ENCODE data around the gene SYTL4. TPM values are rescaled to one million over a fixed set of nuclear protein-coding genes. Genes with fewer than 3 reads are reported as not detected.

The SYTL4 gene
- total RNA-seq, 4 donors from 2014 or later = 2.5 to 4.0 (median 3.1) TPM

DNA sequence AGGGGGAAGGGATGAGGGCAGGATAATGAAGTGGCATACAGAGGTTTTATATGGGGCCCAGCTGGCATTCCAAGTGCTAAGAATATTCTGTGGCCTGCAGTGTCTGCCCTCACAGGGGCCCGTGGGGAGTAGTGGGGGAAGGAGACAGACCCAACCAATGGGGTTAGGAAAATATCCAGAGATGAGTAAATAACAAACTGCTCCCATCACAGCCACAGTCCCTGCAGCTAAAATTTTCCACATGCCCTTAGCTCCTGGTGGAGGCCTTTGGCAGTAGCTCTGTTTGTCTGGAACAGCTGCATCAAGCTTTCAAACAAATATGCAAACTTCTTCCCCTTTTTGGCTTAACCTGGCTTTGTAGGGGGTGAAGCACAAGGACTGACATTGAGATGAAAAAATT lies 84.8 kb downstream of the SYTL4 start:
- peaks cover 0 to 5% (median 0%) of the 10 kb centered on the region in 3 donors for H3K27me3 ChIP-seq
- no peaks in the 10 kb centered on the region for H3K36me3 ChIP-seq
- H3K27ac ChIP-seq = peak overlapping the region; percentile 20 to 75 (median 38)
- H3K4me3 ChIP-seq = no peak overlapping the region
- peaks cover 0 to 6% of the 10 kb centered on the region in 2 donors for H3K4me1 ChIP-seq
- no peaks in the 10 kb centered on the region for H3K9me3 ChIP-seq
- TF ChIP-seq POLR2A (IDR thresholded peaks at IDR 0.05) = no peak
- TF ChIP-seq, protein P1, sequence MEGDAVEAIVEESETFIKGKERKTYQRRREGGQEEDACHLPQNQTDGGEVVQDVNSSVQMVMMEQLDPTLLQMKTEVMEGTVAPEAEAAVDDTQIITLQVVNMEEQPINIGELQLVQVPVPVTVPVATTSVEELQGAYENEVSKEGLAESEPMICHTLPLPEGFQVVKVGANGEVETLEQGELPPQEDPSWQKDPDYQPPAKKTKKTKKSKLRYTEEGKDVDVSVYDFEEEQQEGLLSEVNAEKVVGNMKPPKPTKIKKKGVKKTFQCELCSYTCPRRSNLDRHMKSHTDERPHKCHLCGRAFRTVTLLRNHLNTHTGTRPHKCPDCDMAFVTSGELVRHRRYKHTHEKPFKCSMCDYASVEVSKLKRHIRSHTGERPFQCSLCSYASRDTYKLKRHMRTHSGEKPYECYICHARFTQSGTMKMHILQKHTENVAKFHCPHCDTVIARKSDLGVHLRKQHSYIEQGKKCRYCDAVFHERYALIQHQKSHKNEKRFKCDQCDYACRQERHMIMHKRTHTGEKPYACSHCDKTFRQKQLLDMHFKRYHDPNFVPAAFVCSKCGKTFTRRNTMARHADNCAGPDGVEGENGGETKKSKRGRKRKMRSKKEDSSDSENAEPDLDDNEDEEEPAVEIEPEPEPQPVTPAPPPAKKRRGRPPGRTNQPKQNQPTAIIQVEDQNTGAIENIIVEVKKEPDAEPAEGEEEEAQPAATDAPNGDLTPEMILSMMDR (IDR thresholded peaks at IDR 0.05 in 4 of 5, conservative IDR thresholded peaks at IDR 0.05 in 1 of 5) = no peak
- in situ Hi-C loops (cut with MboI; ENCODE audit: low sequenced_read_pairs in 4 of 4) (no loop called here), intact Hi-C loops (cut with DNase I; ENCODE audit: low total_unique reads) (no loop called here)
- ATAC-seq (no peak), DNase-seq (peak in 1 of 2 donors; percentile 21)

DNA sequence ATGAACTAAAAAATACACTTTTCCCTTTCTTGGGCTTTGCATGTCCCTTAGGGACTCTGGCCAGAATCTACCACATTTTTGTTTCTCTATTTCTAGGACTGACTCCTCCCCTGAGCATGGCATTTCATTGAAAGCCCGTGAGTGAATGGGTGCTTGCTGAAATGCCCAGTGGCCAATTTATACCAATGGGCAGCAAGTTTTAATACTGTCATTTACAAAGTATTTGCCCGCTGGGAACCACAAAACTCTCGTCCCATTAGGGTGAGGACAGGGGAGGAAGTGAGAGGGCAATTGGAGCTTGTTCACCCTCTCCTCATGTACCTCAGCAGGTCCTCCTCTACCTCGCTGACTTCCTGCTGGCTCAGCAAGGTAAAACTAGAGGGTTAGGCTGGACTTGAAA lies 86.8 kb downstream of the SYTL4 start:
- Histone ChIP-seq H3K36me3 (no peaks in the 10 kb centered on the region), H3K27me3 (peaks cover 0 to 5% (median 0%) of the 10 kb centered on the region in 3 donors), H3K27ac (peak overlapping the region; percentile 25 to 75 (median 50)), H3K4me3 (peak overlapping the region in 1 of 4 donors; percentile 25), H3K4me1 (no peaks in the 10 kb centered on the region), H3K9me3 (no peaks in the 10 kb centered on the region)
- intact Hi-C loops (cut with DNase I; ENCODE audit: low total_unique reads) = no loop called here
- TF ChIP-seq POLR2A (IDR thresholded peaks at IDR 0.05) = no peak
- TF ChIP-seq, protein P1 (IDR thresholded peaks at IDR 0.05 in 4 of 5, conservative IDR thresholded peaks at IDR 0.05 in 1 of 5) = no peak
- no peak for DNase-seq
- in situ Hi-C loops (cut with MboI; ENCODE audit: low sequenced_read_pairs in 4 of 4) = no loop called here
- ATAC-seq = no peak

DNA sequence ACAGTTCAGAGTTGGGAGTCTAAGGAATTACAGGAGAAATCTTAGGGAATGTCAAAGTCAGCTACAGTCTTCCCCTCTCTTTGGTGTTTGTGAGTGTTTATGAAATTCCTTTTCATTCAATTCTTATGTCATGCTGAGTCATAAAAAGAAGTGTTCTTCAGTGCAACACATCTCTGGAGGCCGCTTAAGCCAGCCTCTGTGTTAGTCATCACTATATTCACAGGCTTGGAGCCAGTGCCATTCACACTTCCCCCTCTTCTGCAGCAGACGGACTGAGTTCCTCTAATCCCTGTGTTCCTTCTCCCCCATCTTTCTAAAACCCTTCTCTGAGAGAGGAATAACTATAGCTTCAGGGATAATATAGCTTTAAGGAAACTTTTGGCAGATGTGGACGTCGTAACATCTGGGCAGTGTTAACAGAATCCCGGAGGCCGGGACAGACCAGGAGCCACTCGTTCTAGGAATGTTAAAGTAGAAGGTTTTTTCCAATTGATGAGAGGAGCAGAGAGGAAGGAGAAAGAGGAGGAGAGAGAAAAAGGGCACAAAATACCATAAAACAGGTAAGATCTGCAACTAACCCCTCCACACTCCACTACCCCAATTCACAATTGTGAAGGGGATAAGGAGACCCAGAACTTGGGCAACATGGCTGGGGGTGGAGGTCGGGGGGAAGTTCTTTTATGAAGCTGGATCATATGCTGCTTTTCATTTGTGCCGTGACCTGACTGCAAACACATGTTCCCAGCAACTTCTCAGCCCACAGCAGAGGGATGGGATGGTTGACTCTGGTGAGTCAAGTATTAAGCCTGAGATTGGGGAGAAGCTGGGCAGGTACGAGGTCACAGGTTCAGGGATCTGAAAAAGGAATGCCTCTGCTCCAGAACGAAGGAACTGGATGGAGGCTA lies 87.7 kb downstream of the SYTL4 start, which contains the start of gene SRPX2:
Gene SRPX2 (plus strand): TSS at position 244 of the 905 bp plus-strand sequence. CDS start 2,124 bp downstream, outside the sequence.
- ATAC-seq = peak; percentile 75 to 81
- Histone ChIP-seq H3K4me1 (no peaks in the 10 kb centered on the region), H3K36me3 (no peaks in the 10 kb centered on the region), H3K27ac (peak within 1 kb of the TSS; percentile 25 to 75 (median 50)), H3K4me3 (peak within 1 kb of the TSS in 2 of 4 donors; percentile 21 to 25), H3K9me3 (no peaks in the 10 kb centered on the region), H3K27me3 (peaks cover 0 to 5% (median 0%) of the 10 kb centered on the region in 3 donors)
- in situ Hi-C loops (cut with MboI; ENCODE audit: low sequenced_read_pairs in 4 of 4) = no loop called here
- TF ChIP-seq, protein P1 (IDR thresholded peaks at IDR 0.05 in 4 of 5, conservative IDR thresholded peaks at IDR 0.05 in 1 of 5) = no peak
- TF ChIP-seq POLR2A (IDR thresholded peaks at IDR 0.05) = peak; percentile 14 to 53
- peak; percentile 18 to 42 for DNase-seq
- intact Hi-C loops (cut with DNase I; ENCODE audit: low total_unique reads) = no loop called here

DNA sequence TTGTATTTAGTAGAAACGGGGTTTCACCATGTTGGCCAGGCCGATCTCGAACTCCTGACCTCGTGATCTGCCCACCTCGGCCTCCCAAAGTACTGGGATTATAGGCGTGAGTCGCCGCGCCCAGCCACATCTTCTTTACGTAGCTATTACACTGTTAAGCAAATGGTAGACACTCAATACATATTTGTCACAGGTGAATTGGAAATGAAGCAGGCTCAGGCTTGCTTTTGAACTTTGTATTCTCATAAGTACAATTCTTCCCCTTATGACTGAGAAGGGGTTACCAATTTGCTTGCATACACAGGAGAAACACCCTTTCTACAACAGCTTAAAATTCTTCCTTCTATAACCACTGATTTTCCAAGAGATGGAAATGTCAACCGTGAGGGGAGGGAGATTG lies 88.7 kb downstream of the SYTL4 start:
- Histone ChIP-seq H3K36me3 (no peaks in the 10 kb centered on the region), H3K9me3 (no peaks in the 10 kb centered on the region), H3K27me3 (peaks cover 0 to 5% (median 0%) of the 10 kb centered on the region in 3 donors), H3K4me1 (no peaks in the 10 kb centered on the region), H3K27ac (peak overlapping the region in 2 of 4 donors; percentile 25 to 33), H3K4me3 (no peak overlapping the region)
- no peak for ATAC-seq
- TF ChIP-seq, protein P1 (IDR thresholded peaks at IDR 0.05 in 4 of 5, conservative IDR thresholded peaks at IDR 0.05 in 1 of 5) = no peak
- in situ Hi-C loops (cut with MboI; ENCODE audit: low sequenced_read_pairs in 4 of 4) (no loop called here), intact Hi-C loops (cut with DNase I; ENCODE audit: low total_unique reads) (no loop called here)
- DNase-seq = no peak
